SIG-M5 treated with dmso at 0.1 percent for 504 hours (cell line): ENCODE data around the gene TBK1.

Experiments used
- DNase-seq: peaks from one replicate; lab custom pipeline; 2025; ENCODE audit not compliant: unreplicated experiment; lab: John Stamatoyannopoulos, UW

TBK1 gene

GRCh38 chr12:64494998-64495729, 43.2 kb downstream of the TBK1 start:
- no peak for DNase-seq

GRCh38 chr12:64496839-64497400, 45.0 kb downstream of the TBK1 start:
- no peak for DNase-seq

- no peak for DNase-seq
These were observed 45.6 kb downstream of the TBK1 start for GRCh38 chr12:64497484-64497883.

GRCh38 chr12:64497903-64498302, 46.0 kb downstream of the TBK1 start:
- DNase-seq, result no peak

GRCh38 chr12:64500394-64500793, 48.5 kb downstream of the TBK1 start:
- peak; percentile 99 for DNase-seq

GRCh38 chr12:64501486-64501885, 49.6 kb downstream of the TBK1 start:
- no peak for DNase-seq

GRCh38 chr12:64506955-64507354, 55.0 kb downstream of the TBK1 start:
- no peak for DNase-seq

GRCh38 chr12:64510667-64511066, 58.7 kb downstream of the TBK1 start:
- DNase-seq, result no peak

GRCh38 chr12:64518396-64518795, 66.5 kb downstream of the TBK1 start:
- no peak for DNase-seq

- DNase-seq, result no peak
These were observed 69.9 kb downstream of the TBK1 start for GRCh38 chr12:64521833-64522232.

GRCh38 chr12:64522316-64522715, 70.4 kb downstream of the TBK1 start:
- peak; percentile 98 for DNase-seq

- peak; percentile 18 for DNase-seq
These were observed 70.9 kb downstream of the TBK1 start for GRCh38 chr12:64522807-64523206.

- peak; percentile 35 for DNase-seq
These were observed 71.9 kb downstream of the TBK1 start for GRCh38 chr12:64523565-64524444.

- DNase-seq, result no peak
These were observed 73.7 kb downstream of the TBK1 start for GRCh38 chr12:64525461-64526160.

GRCh38 chr12:64526859-64527258, 74.9 kb downstream of the TBK1 start:
- no peak for DNase-seq

GRCh38 chr12:64528616-64529015, 76.7 kb downstream of the TBK1 start:
- peak; percentile 41 for DNase-seq

GRCh38 chr12:64530566-64530965, 78.6 kb downstream of the TBK1 start:
- no peak for DNase-seq

- DNase-seq, result no peak
These were observed 79.9 kb downstream of the TBK1 start for GRCh38 chr12:64531665-64532334.

- no peak for DNase-seq
These were observed 80.9 kb downstream of the TBK1 start for GRCh38 chr12:64532734-64533351.

- no peak for DNase-seq
These were observed 82.8 kb downstream of the TBK1 start for GRCh38 chr12:64534672-64535199.
